ENCODE data around the gene SBK1. TPM values are rescaled to one million over a fixed set of nuclear protein-coding genes. Genes with fewer than 3 reads are reported as not detected.

The SBK1 gene
- total RNA-seq, 1 donor, result not detected

DNA sequence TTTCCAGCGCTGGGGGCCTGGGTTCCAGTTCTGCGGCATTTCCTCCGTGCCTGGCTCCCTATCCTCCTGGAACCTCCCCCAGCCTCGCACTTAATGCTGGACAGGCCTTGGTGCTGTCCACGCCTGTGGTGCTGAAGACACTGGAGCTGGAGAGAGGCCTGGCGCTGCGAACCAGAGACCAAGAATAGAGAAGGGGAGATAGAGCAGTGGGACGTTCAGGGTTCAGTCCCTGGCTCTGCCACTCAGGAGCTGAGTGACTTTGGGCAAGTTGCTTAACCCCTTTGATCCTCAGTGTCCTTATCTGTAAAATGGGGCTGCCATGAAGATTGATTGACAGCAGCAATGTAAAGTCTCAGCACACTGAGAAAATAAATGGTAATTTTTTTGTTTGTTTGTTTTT lies 11.9 kb downstream of the SBK1 start:
- no peak overlapping the region for H3K4me3 ChIP-seq (ENCODE audit: insufficient read depth, low read length)
- TF ChIP-seq, protein P1, sequence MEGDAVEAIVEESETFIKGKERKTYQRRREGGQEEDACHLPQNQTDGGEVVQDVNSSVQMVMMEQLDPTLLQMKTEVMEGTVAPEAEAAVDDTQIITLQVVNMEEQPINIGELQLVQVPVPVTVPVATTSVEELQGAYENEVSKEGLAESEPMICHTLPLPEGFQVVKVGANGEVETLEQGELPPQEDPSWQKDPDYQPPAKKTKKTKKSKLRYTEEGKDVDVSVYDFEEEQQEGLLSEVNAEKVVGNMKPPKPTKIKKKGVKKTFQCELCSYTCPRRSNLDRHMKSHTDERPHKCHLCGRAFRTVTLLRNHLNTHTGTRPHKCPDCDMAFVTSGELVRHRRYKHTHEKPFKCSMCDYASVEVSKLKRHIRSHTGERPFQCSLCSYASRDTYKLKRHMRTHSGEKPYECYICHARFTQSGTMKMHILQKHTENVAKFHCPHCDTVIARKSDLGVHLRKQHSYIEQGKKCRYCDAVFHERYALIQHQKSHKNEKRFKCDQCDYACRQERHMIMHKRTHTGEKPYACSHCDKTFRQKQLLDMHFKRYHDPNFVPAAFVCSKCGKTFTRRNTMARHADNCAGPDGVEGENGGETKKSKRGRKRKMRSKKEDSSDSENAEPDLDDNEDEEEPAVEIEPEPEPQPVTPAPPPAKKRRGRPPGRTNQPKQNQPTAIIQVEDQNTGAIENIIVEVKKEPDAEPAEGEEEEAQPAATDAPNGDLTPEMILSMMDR (IDR thresholded peaks at IDR 0.05; ENCODE audit: extremely low read depth, low read depth, low read length), result no peak

GRCh38 chr16:28307936-28308335 lies 15.6 kb downstream of the SBK1 start:
- Histone ChIP-seq H3K27me3 (ENCODE audit: insufficient read depth, low read length) (peaks cover 3% of the 10 kb centered on the region), H3K36me3 (ENCODE audit: insufficient read depth, low read length) (no peaks in the 10 kb centered on the region), H3K4me2 (ENCODE audit: insufficient read depth, low read length) (no peak overlapping the region), H3K4me3 (ENCODE audit: insufficient read depth, low read length) (no peak overlapping the region), H3K4me1 (ENCODE audit: insufficient read depth, low read length) (no peaks in the 10 kb centered on the region), H2AFZ (ENCODE audit: low read length) (no peak overlapping the region), H3K27ac (ENCODE audit: low read depth, low read length) (no peak overlapping the region), H4K20me1 (ENCODE audit: insufficient read depth, low read length) (no peaks in the 10 kb centered on the region), H3K9me3 (ENCODE audit: low read depth, low read length) (no peaks in the 10 kb centered on the region), H3K79me2 (ENCODE audit: insufficient read depth, low read length) (no peaks in the 10 kb centered on the region)
- TF ChIP-seq, protein P1 (IDR thresholded peaks at IDR 0.05; ENCODE audit: extremely low read depth, low read depth, low read length), result no peak
- no peak for DNase-seq (ENCODE audit: insufficient read length, low spot score, missing footprints)

More for the DNA sequence above, 11.9 kb downstream of the SBK1 start:
- no peaks in the 10 kb centered on the region for H3K27me3 ChIP-seq (ENCODE audit: insufficient read depth, low read length)
- no peaks in the 10 kb centered on the region for H3K79me2 ChIP-seq (ENCODE audit: insufficient read depth, low read length)
- no peaks in the 10 kb centered on the region for H3K9me3 ChIP-seq (ENCODE audit: low read depth, low read length)
- peak; percentile 69 for DNase-seq (ENCODE audit: insufficient read length, low spot score, missing footprints)
- no peaks in the 10 kb centered on the region for H3K4me1 ChIP-seq (ENCODE audit: insufficient read depth, low read length)
- no peak overlapping the region for H2AFZ ChIP-seq (ENCODE audit: low read length)
- H3K36me3 ChIP-seq (ENCODE audit: insufficient read depth, low read length), result no peaks in the 10 kb centered on the region
- no peak overlapping the region for H3K4me2 ChIP-seq (ENCODE audit: insufficient read depth, low read length)
- no peaks in the 10 kb centered on the region for H4K20me1 ChIP-seq (ENCODE audit: insufficient read depth, low read length)
- no peak overlapping the region for H3K27ac ChIP-seq (ENCODE audit: low read depth, low read length)

DNA sequence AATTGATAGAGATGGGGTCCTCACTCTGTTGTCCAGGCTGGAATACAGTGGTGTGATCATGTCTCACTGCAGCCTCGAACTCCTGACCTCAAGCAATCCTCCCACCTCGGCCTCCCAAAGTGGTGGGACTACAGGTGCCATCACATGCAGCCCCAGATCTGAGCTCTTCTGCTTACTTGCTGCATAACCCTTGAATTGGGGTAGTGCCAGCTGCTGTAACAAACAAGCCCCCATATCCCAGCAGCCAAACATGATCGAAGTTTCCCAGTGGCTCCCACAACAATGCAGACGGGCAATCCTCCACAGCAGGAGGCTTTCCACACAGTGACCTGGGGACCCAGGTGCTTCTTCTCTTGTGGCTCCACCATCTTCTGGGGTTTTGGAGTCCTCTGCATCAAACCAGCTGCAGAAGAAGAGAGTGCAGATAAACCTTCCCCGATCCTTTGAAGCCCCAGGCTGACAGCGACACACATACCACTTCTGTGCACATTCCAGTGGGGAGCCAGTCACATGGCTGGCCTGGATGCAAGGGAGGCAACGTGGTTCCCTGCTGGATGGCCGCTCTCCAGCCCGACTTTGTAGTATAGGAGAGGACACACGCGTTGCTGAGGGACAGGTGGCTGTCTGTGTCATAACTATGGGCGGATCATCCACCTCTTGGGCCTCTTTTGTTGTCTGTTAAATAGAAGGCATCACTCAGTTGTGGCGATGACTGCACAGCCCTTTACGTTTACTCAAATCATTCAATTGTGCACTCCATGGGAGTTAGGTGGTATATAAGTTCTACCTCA lies 16.7 kb downstream of the SBK1 start:
- no peaks in the 10 kb centered on the region for H4K20me1 ChIP-seq (ENCODE audit: insufficient read depth, low read length)
- no peak overlapping the region for H3K27ac ChIP-seq (ENCODE audit: low read depth, low read length)
- TF ChIP-seq, protein P1 (IDR thresholded peaks at IDR 0.05; ENCODE audit: extremely low read depth, low read depth, low read length), result no peak
- no peak overlapping the region for H3K4me2 ChIP-seq (ENCODE audit: insufficient read depth, low read length)
- peak; percentile 27 for DNase-seq (ENCODE audit: insufficient read length, low spot score, missing footprints)
- no peak overlapping the region for H3K4me3 ChIP-seq (ENCODE audit: insufficient read depth, low read length)
- no peak overlapping the region for H2AFZ ChIP-seq (ENCODE audit: low read length)
- peaks cover 3% of the 10 kb centered on the region for H3K27me3 ChIP-seq (ENCODE audit: insufficient read depth, low read length)
- no peaks in the 10 kb centered on the region for H3K36me3 ChIP-seq (ENCODE audit: insufficient read depth, low read length)
- no peaks in the 10 kb centered on the region for H3K9me3 ChIP-seq (ENCODE audit: low read depth, low read length)
- no peaks in the 10 kb centered on the region for H3K4me1 ChIP-seq (ENCODE audit: insufficient read depth, low read length)
- no peaks in the 10 kb centered on the region for H3K79me2 ChIP-seq (ENCODE audit: insufficient read depth, low read length)

DNA sequence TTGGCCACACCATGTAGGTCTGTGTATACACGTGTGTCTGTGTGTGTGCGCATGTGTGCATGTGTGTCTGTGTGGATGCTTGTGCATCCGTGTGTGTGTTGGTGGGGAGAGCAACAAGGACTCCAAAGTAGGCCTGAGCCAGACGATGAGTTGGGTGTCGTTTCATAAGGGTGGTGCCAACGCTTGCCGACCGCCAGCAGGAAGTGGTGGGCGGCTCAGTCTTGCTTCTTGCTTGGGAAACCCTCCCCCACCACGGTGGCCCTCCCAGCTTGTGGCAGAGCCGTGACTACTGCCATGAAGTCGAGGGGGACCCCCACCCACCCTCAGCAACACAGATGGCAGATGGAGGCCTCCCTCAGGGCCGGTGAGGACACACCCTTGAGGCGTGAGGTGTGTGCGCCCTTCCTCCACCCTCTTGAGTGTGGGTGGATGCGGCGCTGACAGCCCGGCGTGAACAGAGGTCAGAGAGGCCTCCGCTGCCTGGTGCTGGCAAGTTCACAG lies 17.5 kb downstream of the SBK1 start:
- no peaks in the 10 kb centered on the region for H3K9me3 ChIP-seq (ENCODE audit: low read depth, low read length)
- H3K4me1 ChIP-seq (ENCODE audit: insufficient read depth, low read length), result no peaks in the 10 kb centered on the region
- no peak overlapping the region for H2AFZ ChIP-seq (ENCODE audit: low read length)
- TF ChIP-seq, protein P1 (IDR thresholded peaks at IDR 0.05; ENCODE audit: extremely low read depth, low read depth, low read length), result no peak
- H3K36me3 ChIP-seq (ENCODE audit: insufficient read depth, low read length), result no peaks in the 10 kb centered on the region
- H3K79me2 ChIP-seq (ENCODE audit: insufficient read depth, low read length), result no peaks in the 10 kb centered on the region
- H3K4me2 ChIP-seq (ENCODE audit: insufficient read depth, low read length), result no peak overlapping the region
- H3K27me3 ChIP-seq (ENCODE audit: insufficient read depth, low read length), result peaks cover 3% of the 10 kb centered on the region
- no peaks in the 10 kb centered on the region for H4K20me1 ChIP-seq (ENCODE audit: insufficient read depth, low read length)
- H3K4me3 ChIP-seq (ENCODE audit: insufficient read depth, low read length), result no peak overlapping the region
- no peak overlapping the region for H3K27ac ChIP-seq (ENCODE audit: low read depth, low read length)
- DNase-seq (ENCODE audit: insufficient read length, low spot score, missing footprints), result peak; percentile 30

Data from osteoblast (primary cell).